ENCODE data around the gene ACKR2.
"Not testable (repeated sequence)": the region's sequence is repeated elsewhere in the genome, so short reads cannot be mapped to it uniquely, and the experiment has no call there.

ACKR2 gene

GRCh38 chr3:42855219-42855546 lies 45.9 kb downstream of the ACKR2 start:
- no peak for DNase-seq (ENCODE audit: low read depth in 2 of 3, low spot score in 2 of 3)

GRCh38 chr3:42855547-42856380 lies 46.5 kb downstream of the ACKR2 start:
- DNase-seq (ENCODE audit: low read depth in 2 of 3, low spot score in 2 of 3) = no peak

DNA sequence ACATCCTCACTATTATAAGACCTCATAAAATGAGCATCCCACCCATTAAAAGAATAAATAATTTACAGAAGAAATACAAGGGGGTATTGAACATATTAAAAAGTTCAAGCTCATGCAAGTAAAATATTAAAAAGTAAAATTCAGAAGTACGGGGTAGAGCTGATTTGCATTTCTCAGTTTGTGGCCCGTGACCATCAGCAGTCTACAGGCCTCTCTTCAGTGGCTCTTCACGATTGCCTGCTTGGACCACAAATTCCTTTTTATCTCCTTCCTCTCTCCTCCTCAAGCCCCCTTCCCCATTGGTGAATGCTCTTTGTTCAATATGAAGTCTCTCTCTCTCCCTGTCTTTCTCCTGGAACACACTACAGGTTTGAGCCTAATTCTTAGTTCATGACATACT lies 47.3 kb downstream of the ACKR2 start:
- no peak for DNase-seq (ENCODE audit: low read depth in 2 of 3, low spot score in 2 of 3)

DNA sequence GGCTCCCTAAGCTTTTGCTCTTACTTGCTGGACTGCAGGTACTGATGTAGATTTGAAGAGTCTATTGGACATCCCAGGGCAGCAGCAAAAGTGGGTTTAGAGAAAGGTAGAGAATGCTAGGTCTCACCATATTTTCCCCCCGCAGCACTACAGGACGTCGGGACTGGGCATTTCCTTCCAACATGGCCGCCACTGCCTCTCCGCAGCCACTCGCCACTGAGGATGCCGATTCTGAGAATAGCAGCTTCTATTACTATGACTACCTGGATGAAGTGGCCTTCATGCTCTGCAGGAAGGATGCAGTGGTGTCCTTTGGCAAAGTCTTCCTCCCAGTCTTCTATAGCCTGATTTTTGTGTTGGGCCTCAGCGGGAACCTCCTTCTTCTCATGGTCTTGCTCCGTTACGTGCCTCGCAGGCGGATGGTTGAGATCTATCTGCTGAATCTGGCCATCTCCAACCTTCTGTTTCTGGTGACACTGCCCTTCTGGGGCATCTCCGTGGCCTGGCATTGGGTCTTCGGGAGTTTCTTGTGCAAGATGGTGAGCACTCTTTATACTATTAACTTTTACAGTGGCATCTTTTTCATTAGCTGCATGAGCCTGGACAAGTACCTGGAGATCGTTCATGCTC lies 55.2 kb downstream of the ACKR2 start:
- no peak for DNase-seq (ENCODE audit: low read depth in 2 of 3, low spot score in 2 of 3)

- no peak for DNase-seq (ENCODE audit: low read depth in 2 of 3, low spot score in 2 of 3)
These were observed 56.0 kb downstream of the ACKR2 start for GRCh38 chr3:42865256-42865655.

DNA sequence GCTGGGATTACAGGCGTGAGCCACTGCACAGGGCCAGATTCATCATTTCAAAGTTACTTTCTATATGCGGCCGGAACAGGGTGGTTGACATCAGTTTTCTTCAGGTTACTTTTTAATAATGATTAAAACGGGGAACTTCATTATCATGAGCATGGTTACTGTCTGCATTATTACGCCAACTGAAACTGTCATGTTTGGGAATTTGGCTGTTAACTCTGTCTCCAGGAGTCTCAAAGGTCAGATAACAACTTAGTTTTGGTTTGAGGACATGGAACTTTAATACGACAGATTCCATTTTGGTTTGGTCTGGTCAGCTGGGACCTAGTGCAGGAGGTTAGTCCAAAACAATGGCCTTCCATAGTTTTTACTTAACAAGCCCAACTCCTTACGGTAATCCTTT lies 57.9 kb downstream of the ACKR2 start:
- DNase-seq (ENCODE audit: low read depth in 2 of 3, low spot score in 2 of 3) = no peak

GRCh38 chr3:42868841-42869240 lies 59.6 kb downstream of the ACKR2 start:
- DNase-seq (ENCODE audit: low read depth in 2 of 3, low spot score in 2 of 3) = no peak

- DNase-seq (ENCODE audit: low read depth in 2 of 3, low spot score in 2 of 3) = no peak
These were observed 62.4 kb downstream of the ACKR2 start for GRCh38 chr3:42871592-42872196.

DNA sequence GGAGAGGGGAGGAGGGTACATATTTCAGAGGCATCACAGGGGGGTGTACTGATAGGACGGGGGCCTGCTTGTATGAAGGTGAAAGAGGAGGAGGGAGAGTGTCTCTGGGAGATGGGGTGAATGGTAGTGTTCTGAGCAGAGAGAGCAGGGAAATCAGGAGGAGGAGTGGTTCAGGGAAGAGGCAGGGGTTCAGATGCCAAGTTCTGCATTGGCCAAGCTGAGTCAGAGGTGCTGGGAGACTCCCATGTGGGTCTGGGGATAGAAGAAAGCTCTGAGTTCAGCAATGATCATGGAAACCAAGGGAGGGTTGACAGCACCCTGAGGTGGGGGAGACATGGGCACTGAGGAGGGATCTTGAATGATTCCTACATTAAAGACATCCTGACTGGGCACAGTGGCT lies 63.5 kb downstream of the ACKR2 start:
- DNase-seq (ENCODE audit: low read depth in 2 of 3, low spot score in 2 of 3) = no peak

- no peak for DNase-seq (ENCODE audit: low read depth in 2 of 3, low spot score in 2 of 3)
These were observed 64.2 kb downstream of the ACKR2 start for GRCh38 chr3:42873221-42873982.

DNA sequence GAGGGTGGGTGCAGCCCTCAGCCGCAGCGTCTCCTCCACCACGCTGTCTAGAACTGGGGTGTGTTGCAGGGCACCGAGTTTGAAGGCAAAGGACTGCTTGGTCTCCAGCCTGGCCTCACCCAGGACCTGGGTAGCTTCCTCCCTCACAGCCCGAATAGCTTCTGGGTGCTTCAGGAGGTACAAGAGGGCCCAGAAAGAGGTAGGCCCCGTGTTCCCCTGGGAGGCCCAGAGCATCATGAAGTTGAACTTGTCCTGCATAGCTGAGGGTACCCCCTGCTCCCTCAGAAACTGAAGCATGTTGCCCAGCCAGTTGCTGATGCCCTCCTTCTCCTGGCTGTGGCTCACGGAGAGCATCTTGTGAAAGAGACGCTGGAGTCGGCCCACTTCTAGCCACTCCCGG lies 65.5 kb downstream of the ACKR2 start:
- DNase-seq (ENCODE audit: low read depth in 2 of 3, low spot score in 2 of 3) = no peak

- DNase-seq (ENCODE audit: low read depth in 2 of 3, low spot score in 2 of 3) = no peak
These were observed 66.3 kb downstream of the ACKR2 start, which contains the start of gene CYP8B1 for GRCh38 chr3:42875325-42876151. Gene CYP8B1 (minus strand): TSS chr3:42875879. CDS start chr3:42875816, 63 bp downstream.

DNA sequence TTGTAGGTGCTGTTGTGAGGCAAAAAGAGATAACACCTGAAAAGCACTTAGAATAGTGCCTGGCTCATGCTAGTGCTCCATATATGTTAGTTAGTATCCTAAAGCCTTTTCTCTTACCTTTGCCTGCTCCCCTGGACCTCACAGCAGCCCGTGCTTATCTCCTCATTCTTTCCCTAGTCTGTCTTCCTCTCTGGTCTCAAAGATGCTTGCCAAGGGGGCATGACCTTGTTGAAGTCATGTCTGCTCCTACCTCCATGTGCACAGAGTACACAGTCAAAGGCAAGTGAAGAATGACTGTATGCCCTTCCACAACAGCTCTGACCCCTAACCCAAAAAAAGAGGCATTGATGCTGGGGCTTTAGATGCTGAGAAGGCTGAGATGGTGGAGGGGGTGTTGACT lies 67.2 kb downstream of the ACKR2 start:
- no peak for DNase-seq (ENCODE audit: low read depth in 2 of 3, low spot score in 2 of 3)

GRCh38 chr3:42876940-42877720 lies 67.9 kb downstream of the ACKR2 start:
- DNase-seq (ENCODE audit: low read depth in 2 of 3, low spot score in 2 of 3) = no peak

GRCh38 chr3:42877881-42878280 lies 68.6 kb downstream of the ACKR2 start:
- no peak for DNase-seq (ENCODE audit: low read depth in 2 of 3, low spot score in 2 of 3)

DNA sequence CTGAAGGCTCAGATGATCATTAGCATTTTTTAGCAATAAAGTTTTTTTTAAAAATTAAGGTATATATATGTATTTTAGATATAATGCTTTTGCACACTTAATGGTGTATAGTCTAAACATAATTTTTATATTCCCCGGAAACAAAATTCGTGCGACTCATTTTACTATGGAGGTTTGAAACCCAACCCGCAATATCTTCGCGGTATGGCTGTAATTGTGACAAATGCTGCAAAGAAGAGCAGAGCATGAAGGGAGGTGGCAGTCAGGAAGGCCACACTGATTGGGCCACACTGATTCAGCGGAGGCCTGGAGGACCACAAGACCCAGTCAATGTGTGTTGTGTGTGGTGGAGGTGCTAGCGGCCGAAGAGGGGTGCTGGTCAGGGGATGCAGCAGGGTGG lies 70.9 kb downstream of the ACKR2 start:
- DNase-seq (ENCODE audit: low read depth in 2 of 3, low spot score in 2 of 3) = no peak

GRCh38 chr3:42880601-42881451 lies 71.6 kb downstream of the ACKR2 start:
- DNase-seq (ENCODE audit: low read depth in 2 of 3, low spot score in 2 of 3) = peak; percentile 66 to 76 (median 71)

GRCh38 chr3:42883251-42883930 lies 74.1 kb downstream of the ACKR2 start:
- not testable (repeated sequence) for DNase-seq (ENCODE audit: low read depth in 2 of 3, low spot score in 2 of 3)

Measured in activated CD8-positive, alpha-beta memory T cell treated with anti-CD3 and anti-CD28 coated beads for 48 hours (primary cell).